BJ (cell line): ENCODE results near the gene ZMIZ2. TPM values are rescaled to one million over a fixed set of nuclear protein-coding genes. Genes with fewer than 3 reads are reported as not detected.

Experiments used
- CTCF ChIA-PET: fragments of 350-600 bp; formaldehyde crosslinking; extraction: SDS; loops from one replicate; lab custom pipeline; 2021; ENCODE audit warnings: antibody characterized with exemption, inconsistent platforms; lab: Yijun Ruan, JAX
- POLR2A ChIA-PET: fragments of 300-600 bp; sonication (Branson Sonifier 250); formaldehyde crosslinking; extraction: SDS; loops from one replicate; lab custom pipeline; 2021; ENCODE audit warnings: antibody characterized with exemption; lab: Charles Lee
- DNase-seq: peaks from one replicate; pipeline ENCODE4 v3.0.0-alpha.2; 2011; ENCODE audit warnings: low read depth
- H3K27me3 ChIP-seq: 2 replicates; pipeline ENCODE4 v1.6.0; 2011; ENCODE audit warnings: low read length; ENCODE audit not compliant: control insufficient read depth, insufficient read depth
- H3K36me3 ChIP-seq: 2 replicates; pipeline ENCODE4 v1.5.1; 2011; ENCODE audit warnings: low read length; ENCODE audit not compliant: control insufficient read depth, insufficient read depth
- H3K4me3 ChIP-seq: 2 replicates; pipeline ENCODE4 v1.5.1; 2011; ENCODE audit warnings: low read depth, mild to moderate bottlenecking, control low read depth, low read length
- CTCF ChIP-seq: IDR thresholded peaks from 2 replicates; pipeline ENCODE4 v1.5.1; 2011; ENCODE audit warnings: low read depth, mild to moderate bottlenecking, control low read depth, inconsistent platforms, low read length, moderate library complexity; ENCODE audit not compliant: insufficient read depth
- polyA plus RNA-seq: library from polyadenylated mRNA; depleted of rRNA; stranded (reverse); fragments of >200 nt; gene quantifications from 2 replicates; pipeline ENCODE4 v1.2.3, GENCODE V29; 2011

The ZMIZ2 gene
- polyA plus RNA-seq, 1 experiment: 7.4 TPM

GRCh38 chr7:44705434-44705833 is 43.2 kb upstream of the ZMIZ2 start:
- no peak for TF ChIP-seq CTCF
- no peak for DNase-seq
- ChIA-PET POLR2A (no interaction called here), CTCF (interaction anchor here (0.7 kb wide), 1 partner anchor 64 kb away, joined by 3 read pairs; no protein-coding TSS in a partner anchor)
- Histone ChIP-seq H3K27me3 (no peaks in the 10 kb centered on the region), H3K36me3 (peaks cover 21% of the 10 kb centered on the region), H3K4me3 (no peak overlapping the region)

- peaks cover 20% of the 10 kb centered on the region for H3K36me3 ChIP-seq
- POLR2A ChIA-PET: no interaction called here
Observed at GRCh38 chr7:44706788-44707557, 41.7 kb upstream of the ZMIZ2 start.

GRCh38 chr7:44707558-44708230 is 41.0 kb upstream of the ZMIZ2 start:
- CTCF ChIA-PET: no interaction called here
- Histone ChIP-seq H3K27me3 (no peaks in the 10 kb centered on the region), H3K4me3 (no peak overlapping the region), H3K36me3 (peaks cover 17% of the 10 kb centered on the region)
- TF ChIP-seq CTCF: no peak
- POLR2A ChIA-PET: no interaction called here
- no peak for DNase-seq

More at GRCh38 chr7:44706788-44707557, 41.7 kb upstream of the ZMIZ2 start:
- CTCF ChIA-PET: no interaction called here
- Histone ChIP-seq H3K27me3 (no peaks in the 10 kb centered on the region), H3K4me3 (no peak overlapping the region)
- no peak for TF ChIP-seq CTCF
- no peak for DNase-seq

- ChIA-PET CTCF (interaction anchor here (1.0 kb wide), 1 partner anchor 9 kb away, joined by 3 read pairs; no protein-coding TSS in a partner anchor), POLR2A (no interaction called here)
- Histone ChIP-seq H3K4me3 (no peak overlapping the region), H3K36me3 (peaks cover 17% of the 10 kb centered on the region), H3K27me3 (no peaks in the 10 kb centered on the region)
- TF ChIP-seq CTCF: no peak
- DNase-seq: no peak
Observed at GRCh38 chr7:44709011-44709915, 39.4 kb upstream of the ZMIZ2 start.
